NCI-H82 (cell line): ENCODE results near the gene MTMR12.
"Not testable (repeated sequence)": the region's sequence is repeated elsewhere in the genome, so short reads cannot be mapped to it uniquely, and the experiment has no call there.

Experiments
- DNase-seq: peaks from one replicate; lab custom pipeline; 2025; lab: John Stamatoyannopoulos, UW

Gene MTMR12

GRCh38 chr5:32297181-32298058 is 15.3 kb downstream of the MTMR12 start:
- no peak for DNase-seq

- not testable (repeated sequence) for DNase-seq
These were observed 16.6 kb downstream of the MTMR12 start for GRCh38 chr5:32295966-32296772.

GRCh38 chr5:32291591-32291990 is 21.1 kb downstream of the MTMR12 start:
- DNase-seq, result no peak

- no peak for DNase-seq
These were observed 21.8 kb downstream of the MTMR12 start for GRCh38 chr5:32290922-32291321.

- not testable (repeated sequence) for DNase-seq
These were observed 22.2 kb downstream of the MTMR12 start for GRCh38 chr5:32290501-32290900.

- DNase-seq, result not testable (repeated sequence)
These were observed 22.8 kb downstream of the MTMR12 start for GRCh38 chr5:32289986-32290385.

- DNase-seq, result not testable (repeated sequence)
These were observed 24.6 kb downstream of the MTMR12 start for GRCh38 chr5:32288135-32288534.

GRCh38 chr5:32287525-32287924 is 25.2 kb downstream of the MTMR12 start:
- DNase-seq, result not testable (repeated sequence)

- DNase-seq, result no peak
These were observed 27.1 kb downstream of the MTMR12 start for GRCh38 chr5:32285510-32286138.

- DNase-seq, result no peak
These were observed 29.0 kb downstream of the MTMR12 start for GRCh38 chr5:32283539-32284377.

GRCh38 chr5:32283061-32283460 is 29.7 kb downstream of the MTMR12 start:
- DNase-seq, result no peak

- no peak for DNase-seq
These were observed 30.1 kb downstream of the MTMR12 start for GRCh38 chr5:32282633-32283032.

GRCh38 chr5:32281378-32282133 is 31.2 kb downstream of the MTMR12 start:
- not testable (repeated sequence) for DNase-seq

- DNase-seq, result no peak
These were observed 32.1 kb downstream of the MTMR12 start for GRCh38 chr5:32280656-32281081.

GRCh38 chr5:32279786-32280185 is 33.0 kb downstream of the MTMR12 start:
- DNase-seq, result no peak

GRCh38 chr5:32279223-32279622 is 33.5 kb downstream of the MTMR12 start:
- no peak for DNase-seq

- DNase-seq, result peak; percentile 9
These were observed 34.3 kb downstream of the MTMR12 start for GRCh38 chr5:32278406-32278805.

GRCh38 chr5:32277798-32278197 is 34.9 kb downstream of the MTMR12 start:
- no peak for DNase-seq

GRCh38 chr5:32276173-32276853 is 36.4 kb downstream of the MTMR12 start:
- no peak for DNase-seq

- DNase-seq, result no peak
These were observed 37.4 kb downstream of the MTMR12 start for GRCh38 chr5:32275396-32275741.
